NCI-H1436 (cell line): Measurements from ENCODE around the gene LMOD1.
"Not testable (repeated sequence)": the region's sequence is repeated elsewhere in the genome, so short reads cannot be mapped to it uniquely, and the experiment has no call there.

Source experiments
- DNase-seq: peaks from one replicate; lab custom pipeline; 2025; lab: John Stamatoyannopoulos, UW

Gene LMOD1

DNA sequence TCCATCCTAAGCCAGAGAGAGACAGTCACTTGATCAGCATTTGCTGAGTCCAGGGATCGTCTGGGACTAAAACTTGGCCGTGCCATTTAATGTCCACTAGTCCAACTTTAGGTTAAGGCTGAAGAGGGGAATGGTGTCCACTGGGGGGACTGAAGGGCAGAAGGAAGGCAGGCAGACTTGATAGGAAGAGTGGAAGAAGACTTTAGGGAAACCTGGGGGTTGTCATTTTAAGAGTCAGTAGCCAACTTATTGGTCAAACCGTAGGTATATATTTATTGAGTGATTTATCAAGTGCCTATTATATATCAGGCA, 1.3 kb upstream of the LMOD1 start:
- DNase-seq, result no peak

- no peak for DNase-seq
Measured at GRCh38 chr1:201945863-201946223, 505 bp downstream of the LMOD1 start.

GRCh38 chr1:201945157-201945556, 1.2 kb downstream of the LMOD1 start:
- DNase-seq, result no peak

GRCh38 chr1:201944639-201945038, 1.7 kb downstream of the LMOD1 start:
- DNase-seq, result no peak

- DNase-seq, result no peak
Measured at GRCh38 chr1:201944002-201944401, 2.3 kb downstream of the LMOD1 start.

DNA sequence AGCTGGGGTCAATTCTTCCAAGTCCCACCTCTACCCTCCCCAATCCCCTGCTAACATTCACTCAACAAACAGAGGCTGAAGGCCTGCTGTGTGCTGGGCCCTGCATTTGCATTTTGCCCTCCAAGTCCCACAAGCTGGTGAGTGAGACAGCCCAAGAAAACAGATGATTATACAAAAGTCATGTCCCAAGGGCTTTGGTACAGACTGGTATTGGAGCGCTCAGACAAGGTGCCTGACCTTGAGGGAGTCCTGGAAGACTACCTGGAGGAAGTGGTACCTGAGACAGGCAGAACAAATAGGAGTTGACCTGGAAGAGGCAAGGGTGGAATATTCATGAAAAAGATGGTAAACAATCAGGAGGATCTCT, 4.2 kb downstream of the LMOD1 start:
- DNase-seq, result no peak

- DNase-seq, result no peak
Measured at GRCh38 chr1:201941420-201942128, 4.8 kb downstream of the LMOD1 start.

DNA sequence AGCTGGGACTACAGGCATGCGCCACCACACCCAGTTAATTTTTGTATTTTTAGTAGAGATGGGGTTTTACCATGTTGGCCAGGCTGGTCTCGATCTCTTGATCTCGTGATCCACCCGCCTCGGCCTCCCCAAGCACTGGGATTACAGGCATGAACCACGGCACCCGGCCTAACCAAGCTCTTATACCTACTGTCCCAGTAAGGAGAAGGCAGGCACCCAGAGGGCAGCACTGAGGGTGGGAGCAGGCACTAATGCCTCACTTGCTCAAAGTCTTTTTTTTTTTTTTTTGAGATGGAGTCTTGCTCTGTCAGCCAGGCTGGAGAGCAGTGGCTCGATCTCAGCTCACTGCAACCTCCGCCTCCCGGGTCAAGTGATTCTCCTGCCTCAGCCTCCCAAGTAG, 6.0 kb downstream of the LMOD1 start:
- DNase-seq, result not testable (repeated sequence)

GRCh38 chr1:201939574-201939973, 6.8 kb downstream of the LMOD1 start:
- DNase-seq, result no peak

GRCh38 chr1:201939148-201939547, 7.2 kb downstream of the LMOD1 start:
- DNase-seq, result no peak

GRCh38 chr1:201938440-201939035, 7.8 kb downstream of the LMOD1 start:
- no peak for DNase-seq

GRCh38 chr1:201937624-201938213, 8.6 kb downstream of the LMOD1 start:
- no peak for DNase-seq

- DNase-seq, result no peak
Measured at GRCh38 chr1:201933840-201934430, 12.4 kb downstream of the LMOD1 start.

DNA sequence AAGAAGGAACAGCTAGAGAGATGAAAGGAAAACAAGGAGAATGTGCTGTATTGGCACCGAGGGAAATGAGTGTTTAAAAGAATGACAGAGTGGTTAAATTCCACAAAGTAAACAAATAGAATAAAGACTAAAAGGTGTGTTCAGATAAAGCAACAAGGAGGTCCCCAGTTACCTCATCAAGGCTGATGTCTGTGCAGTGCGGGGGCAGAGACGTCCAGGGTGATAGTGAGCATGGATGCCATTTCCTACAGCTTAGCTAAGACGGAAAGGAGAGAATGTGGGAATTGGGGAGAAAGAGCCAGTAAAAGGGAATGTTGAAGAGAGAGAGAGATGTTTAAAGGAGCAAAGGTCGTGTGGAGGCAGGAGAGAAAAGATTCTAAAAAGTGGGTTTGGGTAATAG, 15.5 kb downstream of the LMOD1 start:
- no peak for DNase-seq

- DNase-seq, result no peak
Measured at GRCh38 chr1:201930137-201930536, 16.2 kb downstream of the LMOD1 start.

GRCh38 chr1:201928266-201928665, 18.1 kb downstream of the LMOD1 start:
- no peak for DNase-seq

DNA sequence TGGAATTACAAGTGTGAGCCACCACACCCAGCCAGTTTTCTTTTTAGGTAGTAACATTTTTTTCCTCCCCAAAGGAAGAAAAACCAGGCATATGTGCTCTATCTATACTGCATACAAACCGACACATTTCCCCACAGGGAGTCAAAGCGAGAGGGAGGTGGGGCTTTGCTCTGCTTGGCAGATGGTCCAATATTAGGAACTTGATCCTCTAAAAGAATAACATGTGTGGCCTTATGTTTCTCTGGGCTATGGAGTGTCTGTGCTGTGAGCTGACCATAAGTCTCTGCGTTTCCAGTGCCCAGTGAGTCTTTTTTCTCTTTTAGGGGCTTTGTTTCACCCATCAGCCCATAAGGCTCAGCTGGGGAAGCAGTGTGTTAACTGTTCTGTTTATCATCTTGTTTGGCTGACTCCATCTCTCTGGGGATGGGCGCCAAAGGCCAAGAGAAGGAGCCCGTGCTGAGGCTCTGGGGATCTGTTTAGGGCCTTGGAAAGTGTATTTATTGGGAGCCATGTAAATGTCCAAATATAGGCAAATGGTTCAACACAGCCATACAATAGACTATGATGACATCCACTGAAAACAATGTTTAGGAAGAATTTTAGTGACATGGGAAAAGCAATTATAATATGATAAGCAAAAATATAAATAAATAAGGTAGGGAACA, 20.2 kb downstream of the LMOD1 start:
- no peak for DNase-seq

DNA sequence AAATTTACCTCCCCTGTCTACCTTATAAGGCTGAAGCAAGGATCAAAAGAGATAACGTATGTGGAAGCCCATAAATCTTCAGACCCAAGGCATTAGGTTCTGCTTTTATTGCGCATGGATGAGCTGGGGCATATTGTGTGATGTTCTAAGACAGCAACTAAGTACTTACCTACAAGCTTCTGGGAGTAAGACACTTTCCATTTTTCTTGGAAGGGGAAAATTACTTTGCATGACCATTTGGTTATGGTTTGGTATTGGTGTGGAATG, 21.1 kb downstream of the LMOD1 start:
- DNase-seq, result no peak

GRCh38 chr1:201921952-201922558, 24.3 kb downstream of the LMOD1 start:
- DNase-seq, result no peak

DNA sequence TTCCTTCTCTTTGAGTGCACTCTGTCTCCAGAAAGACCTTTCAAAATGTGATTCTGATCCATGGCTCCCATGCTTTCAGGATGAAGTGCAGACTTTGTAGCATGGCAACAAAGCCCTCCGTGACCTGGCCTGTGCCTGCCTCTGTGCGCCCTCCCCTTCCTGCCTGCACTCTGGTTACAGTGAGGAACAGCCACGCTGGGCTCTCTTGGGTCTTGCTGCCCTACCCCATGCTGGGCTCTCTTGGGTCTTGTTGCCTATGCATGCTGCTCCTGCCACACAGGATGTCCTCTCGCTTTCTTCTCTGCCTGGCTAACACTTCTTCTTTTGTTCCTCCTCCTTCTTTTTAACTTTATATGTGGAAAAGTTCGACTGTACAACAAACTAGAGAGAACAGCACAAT, 28.0 kb downstream of the LMOD1 start:
- no peak for DNase-seq

DNA sequence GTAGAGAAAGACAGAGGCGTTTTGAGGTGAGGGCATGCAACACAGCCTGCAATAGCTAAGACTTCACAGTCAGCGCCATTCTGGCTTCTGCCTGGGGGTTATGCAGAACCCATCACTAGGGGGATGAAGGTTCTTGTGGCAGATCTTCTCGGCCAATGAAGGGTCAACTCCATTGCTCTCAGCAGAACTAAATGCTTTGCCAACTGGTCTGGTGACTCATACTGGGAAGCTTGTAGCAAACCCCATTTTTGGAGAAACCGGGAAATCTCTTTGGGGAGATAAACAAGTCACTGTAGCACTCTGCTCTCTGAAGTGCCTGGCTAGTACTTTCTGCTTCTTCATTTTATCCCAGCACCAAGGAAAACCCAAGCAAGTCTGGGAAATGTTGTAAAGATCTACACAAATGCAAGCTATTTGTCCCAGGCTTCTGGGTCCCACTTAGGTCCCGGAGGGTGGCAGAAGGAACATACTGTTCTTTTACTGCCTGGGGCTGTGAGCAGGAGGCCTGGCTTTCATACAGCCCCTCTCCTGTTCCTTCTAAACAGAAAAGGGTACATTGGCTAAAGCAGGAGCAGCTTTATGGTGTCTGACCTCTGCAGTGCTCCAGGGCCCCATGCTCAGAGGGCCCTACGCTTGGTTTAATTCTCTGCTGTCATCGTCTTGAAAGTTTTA, 28.9 kb downstream of the LMOD1 start:
- no peak for DNase-seq

- peak; percentile 6 for DNase-seq
Measured at GRCh38 chr1:201916649-201917249, 29.6 kb downstream of the LMOD1 start.
